DMS114 treated with DMSO at 0.1 percent for 48 hours (cell line): Measurements from ENCODE around the gene APOLD1.
"Not testable (repeated sequence)": the region's sequence is repeated elsewhere in the genome, so short reads cannot be mapped to it uniquely, and the experiment has no call there.

Experiments
- DNase-seq: peaks from one replicate; lab custom pipeline; 2025; ENCODE audit not compliant: unreplicated experiment; lab: John Stamatoyannopoulos, UW

The APOLD1 gene

DNA sequence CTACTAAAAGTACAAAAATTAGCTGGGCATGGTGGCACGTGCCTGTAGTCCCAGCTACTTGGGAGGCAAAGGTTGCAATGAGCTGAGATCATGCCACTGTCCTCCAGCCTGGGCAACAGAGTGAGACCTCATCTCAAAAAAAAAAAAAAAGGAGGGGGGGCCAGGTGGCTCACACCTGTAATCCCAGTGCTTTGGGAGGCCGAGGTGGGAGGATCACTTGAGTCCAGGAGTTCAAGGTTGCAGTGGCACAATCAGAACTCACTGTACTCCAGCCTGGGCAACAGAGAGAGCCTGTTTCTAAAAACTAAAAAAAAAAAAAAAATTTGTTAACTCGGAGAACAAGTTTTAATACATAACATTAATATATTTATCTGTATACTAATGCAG, 22.1 kb downstream of the APOLD1 start:
- DNase-seq: not testable (repeated sequence)

DNA sequence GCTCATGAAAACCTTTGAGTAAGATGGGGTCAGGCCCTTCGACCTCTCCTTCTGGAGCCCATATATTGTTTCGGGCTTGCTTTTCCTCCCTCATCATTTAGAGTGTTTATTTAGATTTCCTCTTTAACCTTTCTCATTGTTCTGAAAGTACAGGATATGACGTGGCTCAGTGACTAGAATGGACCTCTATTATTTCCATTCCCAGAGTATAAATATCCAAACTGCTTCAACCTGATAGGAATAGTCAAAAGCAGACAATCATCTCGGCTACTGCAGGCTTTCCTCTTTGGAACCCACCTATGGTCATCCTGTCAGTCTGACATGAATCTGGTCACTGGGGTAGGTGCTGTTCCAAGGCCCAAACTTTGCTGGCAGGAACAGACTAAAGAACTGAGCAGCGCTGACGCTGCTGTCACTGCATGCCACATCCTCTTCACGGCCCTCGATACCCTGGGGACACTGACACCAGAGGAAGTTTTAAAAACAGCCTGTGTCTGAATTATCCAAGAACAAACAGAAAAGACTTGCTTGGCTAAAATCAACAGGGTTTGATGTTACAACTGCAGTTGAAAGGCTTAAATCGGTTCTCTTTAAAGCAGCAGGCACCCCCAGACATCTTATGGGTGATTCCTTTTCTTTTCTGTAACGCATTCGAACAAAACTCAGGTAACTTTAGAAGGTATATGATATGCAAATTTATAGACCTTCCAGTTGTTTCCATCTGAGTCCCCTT, 22.7 kb downstream of the APOLD1 start:
- DNase-seq: no peak

DNA sequence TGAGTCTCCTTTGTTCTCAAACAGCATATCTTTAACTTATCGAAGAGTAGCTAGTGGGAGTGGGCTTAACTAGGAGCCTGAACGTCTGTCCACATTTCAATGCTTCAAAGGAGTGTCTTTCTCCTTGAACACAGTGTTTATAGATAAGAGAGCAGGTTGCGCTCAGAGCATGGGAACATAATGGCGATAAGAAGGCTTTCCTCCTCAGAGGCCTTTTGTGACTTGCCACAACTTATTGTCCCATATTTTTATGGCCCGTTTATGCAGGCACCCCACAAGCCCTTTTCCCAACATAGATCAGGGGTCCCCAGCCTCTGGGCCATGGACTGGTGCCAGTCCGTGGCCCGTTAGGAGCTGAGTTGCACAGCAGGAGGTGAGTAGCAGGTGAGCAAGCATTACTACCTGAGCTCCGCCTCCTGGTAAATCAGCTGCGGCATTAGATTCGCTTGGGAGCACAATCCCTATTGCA, 25.1 kb downstream of the APOLD1 start:
- no peak for DNase-seq

DNA sequence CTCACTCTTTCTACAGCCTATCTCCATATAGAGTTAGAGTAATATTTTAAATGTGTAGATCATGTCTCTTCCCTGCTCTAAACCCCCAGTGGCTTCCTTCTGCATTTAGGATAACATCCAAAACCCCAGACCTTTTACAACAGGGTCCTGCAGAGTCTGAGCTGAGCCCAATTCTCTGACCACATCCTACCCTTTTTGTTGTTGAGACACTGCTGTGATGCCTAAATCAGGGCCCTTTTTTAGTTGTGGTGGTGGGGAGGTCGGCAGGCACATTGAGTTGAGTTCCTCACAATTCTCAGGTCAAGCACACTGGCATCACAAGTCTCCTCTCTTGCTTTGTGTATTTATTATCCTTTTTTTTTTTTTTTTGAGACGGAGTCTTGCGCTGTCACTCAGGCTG, 25.9 kb downstream of the APOLD1 start:
- DNase-seq: no peak

DNA sequence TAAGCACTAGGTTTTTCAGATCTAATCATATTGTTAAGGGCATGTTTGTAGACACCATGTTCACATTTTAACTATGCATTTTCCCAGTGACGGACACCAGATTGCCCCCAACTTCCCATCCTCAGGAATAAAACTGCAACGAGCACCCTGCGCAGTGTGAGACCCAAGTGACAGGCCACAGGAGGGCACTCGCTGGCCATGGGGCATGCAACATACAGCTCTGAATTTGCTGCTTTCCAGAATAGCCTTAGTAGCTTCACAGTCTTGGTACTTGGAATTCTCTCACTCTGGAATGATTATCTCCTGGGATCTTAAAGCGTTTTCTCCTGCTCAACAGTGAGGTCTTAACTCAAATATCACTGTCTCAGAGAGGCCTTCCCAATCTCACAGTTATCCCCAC, 26.7 kb downstream of the APOLD1 start:
- no peak for DNase-seq

DNA sequence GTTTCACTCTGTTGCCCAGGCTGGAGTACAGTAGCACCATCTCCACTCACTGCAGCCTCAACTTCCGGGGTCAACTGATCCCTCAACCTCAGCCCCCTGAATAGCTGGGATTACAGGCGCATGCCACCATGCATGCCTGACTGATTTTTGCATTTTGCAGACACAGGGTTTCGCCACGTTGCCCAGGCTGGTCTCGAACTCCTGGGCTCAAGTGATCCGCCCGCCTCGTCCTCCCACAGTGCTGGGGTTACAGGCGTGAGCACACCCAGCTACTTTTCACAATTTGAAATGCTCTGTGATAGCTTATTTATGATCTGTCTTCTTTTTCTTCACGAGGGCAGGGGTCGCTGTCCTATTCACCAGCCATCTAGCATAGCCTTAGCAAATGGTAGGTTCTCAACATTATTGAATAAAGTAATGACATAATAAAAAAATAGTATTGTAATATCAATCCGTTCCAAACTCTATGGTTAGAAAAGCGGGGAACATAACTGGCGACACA, 27.2 kb downstream of the APOLD1 start:
- DNase-seq: no peak

DNA sequence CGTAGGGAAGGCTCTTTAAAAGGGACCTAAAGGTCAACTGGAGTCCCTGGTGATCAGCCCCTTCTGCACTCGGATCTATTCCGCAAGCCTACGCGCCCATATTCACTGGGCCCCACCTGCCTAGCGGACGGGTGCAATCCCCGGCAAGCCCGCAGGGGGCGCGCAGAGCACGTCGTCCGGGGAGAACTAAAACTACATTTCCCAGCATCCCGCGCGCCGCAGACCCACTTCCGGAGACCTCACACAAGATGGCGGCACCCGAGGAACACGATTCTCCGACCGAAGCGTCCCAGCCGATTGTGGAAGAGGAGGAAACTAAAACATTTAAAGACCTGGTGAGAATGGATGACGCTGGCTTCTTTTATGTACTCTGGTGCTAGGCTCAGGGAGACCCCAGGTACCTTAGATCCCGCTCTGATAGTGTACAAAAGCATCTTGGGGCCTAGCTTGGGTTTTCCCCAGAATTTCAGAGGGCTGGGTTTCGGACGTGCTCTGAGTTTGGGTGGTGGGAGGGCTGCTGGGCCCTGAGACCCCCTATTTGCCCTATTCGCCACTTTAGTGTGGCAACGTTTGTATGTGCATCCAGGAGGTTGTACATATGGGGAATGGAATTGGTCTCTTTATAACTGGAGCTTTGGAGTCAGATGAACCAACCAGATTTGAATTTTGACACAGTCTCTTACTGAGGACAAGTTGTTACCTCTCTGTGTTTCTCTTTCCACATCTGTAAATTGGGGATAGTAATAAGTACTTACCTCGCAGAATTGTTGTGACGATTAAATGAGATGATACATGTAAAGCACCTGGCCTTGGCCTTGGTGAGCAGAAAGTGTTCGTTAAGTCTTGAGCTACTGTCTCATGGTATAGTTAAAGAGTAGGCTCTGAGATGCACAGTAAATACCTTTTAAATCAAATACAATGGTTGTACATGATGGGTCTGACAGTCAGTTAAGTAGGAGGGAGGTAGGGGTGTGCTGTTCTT, 28.0 kb downstream of the APOLD1 start, which contains the start of gene DDX47:
TSS of gene DDX47 (plus strand) at position 227 of the 982 bp plus-strand sequence. CDS start at position 249, 22 bp downstream.
- peak; percentile 92 for DNase-seq

DNA sequence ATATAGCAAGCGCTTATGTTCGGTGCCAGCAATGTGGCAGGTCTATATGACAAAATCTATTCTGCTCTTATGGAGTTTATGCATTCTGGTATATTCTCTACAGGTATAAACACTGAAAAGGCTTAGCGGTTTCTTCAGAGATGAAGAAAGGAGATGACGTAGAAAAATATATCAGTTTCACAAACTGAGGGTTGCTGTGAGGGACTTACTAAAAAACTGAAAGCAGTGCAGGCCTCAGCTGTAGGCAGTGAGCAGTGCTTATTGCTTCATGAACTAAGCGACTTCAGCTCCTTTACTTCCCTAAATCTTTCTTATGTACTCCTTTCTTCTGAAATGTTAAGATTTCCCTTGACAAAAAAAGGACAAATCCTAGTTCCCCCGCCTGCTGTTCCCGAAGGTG, 32.2 kb downstream of the APOLD1 start:
- no peak for DNase-seq

DNA sequence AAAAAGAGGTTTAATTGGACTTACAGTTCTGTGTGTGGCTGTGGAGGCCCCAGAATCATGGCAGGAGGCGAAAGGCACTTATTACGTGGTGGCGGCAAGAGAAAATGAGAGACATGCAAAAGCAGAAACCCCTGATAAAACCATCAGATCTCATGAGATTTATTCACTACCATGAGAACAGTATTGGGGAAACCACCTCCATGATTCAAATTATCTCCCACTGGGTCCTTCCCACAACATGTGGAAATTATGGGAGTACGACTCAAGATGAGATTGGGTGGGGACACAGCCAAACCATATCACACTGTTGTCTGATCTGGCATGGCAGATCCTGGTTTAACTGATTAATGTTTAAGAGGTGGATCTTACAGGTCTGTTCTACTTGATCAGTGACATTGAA, 33.2 kb downstream of the APOLD1 start:
- no peak for DNase-seq

DNA sequence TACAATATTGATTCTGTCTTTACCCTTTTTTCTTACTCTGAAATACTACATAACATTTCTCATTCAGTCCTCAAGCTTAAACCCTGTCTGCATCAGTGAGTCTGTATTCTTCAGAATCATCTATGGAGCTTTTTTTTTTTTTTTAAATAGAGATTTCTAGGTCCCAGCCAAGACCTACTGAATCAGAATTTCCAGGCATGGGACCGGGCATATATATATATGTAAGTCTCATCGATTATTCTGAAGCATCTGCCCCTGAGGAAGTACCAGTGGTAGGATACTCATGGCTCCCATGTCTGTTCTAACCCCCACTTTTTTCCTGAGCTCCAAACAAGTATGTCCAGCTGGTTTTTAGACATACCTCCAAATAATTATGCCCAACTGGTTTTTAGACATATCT, 33.8 kb downstream of the APOLD1 start:
- no peak for DNase-seq

DNA sequence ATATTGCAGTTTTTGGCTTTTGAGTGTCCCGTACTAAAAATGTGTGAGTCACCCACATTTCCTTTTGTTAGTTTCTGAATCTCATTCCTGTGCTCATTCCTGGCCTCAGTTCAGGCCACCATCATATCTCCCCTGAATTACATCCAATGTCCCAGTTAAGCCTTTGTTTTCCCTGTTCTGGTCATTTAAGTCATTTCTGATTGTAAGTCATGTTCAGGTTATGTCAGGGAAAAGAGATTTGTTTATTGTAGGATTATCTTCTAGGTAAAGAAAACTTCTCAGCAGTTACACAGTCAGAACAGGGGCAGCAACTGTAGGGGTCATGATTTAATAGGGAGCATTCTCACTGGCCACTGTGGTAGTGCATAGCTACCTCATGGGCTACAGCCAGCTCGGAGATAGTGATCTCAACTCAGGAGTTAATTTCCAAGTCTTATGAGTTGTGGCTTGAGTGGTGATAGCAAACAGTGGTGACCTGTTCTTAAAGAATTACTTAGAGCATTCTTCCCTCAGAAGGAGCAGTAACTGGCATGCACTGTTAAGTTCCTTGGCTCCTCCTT, 34.4 kb downstream of the APOLD1 start:
- DNase-seq: no peak

DNA sequence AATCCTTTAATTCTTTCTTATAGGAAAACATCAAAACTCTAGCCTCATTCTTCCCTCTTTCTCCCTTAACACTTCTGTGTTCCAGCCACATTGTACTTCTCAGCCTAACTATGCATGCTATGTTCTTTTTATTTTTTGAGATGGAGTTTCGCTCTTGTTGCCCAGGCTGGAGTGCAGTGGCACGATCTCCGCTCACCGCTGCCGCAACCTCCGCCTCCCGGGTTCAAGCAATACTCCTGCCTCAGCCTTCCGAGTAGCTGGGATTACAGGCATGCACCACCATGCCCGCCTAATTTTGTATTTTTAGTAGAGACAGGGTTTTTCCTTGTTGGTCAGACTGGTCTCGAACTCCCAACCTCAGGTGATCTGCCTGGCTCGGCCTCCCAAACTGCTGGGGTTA, 34.9 kb downstream of the APOLD1 start:
- DNase-seq: not testable (repeated sequence)

DNA sequence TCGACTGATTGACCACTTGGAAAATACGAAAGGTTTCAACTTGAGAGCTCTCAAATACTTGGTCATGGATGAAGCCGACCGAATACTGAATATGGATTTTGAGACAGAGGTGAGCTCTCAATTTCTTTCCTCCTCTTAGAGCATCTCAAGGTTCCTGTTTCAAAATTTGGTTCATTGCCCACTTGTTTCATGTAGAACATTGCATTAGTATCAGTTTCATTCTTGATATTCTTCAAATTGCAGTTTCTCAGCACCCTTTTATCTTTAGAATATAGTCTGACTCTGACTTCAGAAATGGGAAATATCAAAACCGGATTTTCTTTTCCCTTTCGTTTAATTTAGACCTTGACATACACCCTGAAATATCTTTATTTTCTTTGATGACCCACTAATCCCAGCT, 36.5 kb downstream of the APOLD1 start:
- DNase-seq: no peak

DNA sequence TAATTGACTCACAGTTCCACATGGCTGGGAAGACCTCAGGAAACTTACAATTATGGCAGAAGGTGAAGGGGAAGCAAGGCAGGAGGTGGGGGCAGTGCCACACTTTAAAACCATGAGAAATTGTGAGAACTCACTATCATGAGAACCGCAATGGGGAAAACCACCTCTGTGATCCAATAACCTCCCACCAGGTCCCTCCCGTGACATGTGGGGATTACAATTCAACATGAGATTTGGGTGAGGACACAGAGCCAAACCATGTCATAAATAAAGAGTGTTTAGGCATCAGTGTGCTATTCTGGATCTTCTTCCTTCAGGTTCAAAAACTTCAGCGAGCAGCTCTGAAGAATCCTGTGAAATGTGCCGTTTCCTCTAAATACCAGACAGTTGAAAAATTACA, 37.4 kb downstream of the APOLD1 start:
- DNase-seq: no peak

DNA sequence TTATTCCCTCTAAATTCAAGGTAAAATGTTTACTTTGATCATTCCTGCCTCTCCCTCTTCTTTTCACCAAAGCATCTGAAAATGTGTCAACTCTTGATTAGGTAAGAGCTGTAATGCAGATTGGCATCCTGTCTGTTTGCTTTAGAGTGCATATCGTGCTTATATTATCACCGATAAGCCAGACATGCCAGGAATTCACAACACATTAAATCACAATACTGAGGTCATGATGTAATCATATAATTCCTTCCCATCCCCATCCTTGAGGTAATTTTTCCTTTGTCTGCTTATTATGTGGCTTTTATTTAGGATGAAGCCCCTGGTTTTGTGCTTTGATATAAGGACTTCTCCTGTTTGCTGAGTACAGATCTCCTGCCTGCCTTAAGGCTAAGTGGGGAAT, 37.8 kb downstream of the APOLD1 start:
- no peak for DNase-seq

DNA sequence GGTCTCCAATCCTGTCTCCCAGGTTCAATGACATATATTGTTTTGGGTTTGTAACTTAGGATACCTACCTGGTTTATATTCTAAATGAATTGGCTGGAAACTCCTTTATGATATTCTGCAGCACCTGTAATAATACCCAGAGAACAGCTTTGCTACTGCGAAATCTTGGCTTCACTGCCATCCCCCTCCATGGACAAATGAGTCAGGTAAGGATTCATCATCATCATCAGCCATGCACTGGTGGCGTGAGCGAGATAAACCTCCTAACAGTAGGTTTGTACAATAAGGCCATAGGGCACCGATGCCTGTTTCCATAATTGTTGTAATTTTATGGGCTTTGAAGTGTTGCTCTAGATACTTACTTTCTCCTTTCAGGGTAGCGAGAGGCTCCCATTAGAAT, 38.4 kb downstream of the APOLD1 start:
- DNase-seq: no peak

DNA sequence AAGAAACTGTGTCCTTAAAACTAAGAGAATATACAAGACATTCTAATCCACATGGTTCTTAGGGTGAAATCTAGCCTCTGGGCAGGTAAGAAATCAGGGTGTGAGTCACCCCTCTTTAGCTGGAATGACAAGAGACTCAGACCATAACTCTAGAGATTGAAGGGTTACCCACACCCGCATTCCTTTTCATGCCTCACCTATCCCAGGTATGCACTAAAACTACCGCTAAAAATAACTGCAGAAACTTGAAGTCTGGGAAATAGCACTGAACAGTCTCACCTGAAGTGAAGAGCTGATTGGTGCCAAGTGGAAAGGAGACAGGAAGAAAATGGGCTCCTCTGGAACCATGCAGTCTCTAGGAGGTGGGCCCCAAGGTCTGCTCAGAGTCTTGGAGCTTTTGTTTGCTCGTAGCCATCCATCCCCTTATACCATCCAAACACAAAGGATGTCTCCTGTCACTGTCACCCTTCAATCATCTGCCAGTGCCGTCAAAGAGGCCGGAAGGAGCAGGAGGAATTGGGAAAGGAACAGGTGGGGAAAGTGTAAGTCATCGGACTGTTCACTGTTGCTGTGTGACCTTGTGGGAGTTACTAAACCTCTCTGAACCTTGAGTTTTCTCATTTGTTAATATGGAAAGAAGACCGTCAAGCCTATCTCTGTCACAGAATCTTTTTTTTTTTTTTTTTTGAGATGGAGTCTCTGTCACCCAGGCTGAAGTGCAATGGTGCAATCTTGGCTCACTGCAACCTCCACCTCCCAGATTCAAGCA, 50.1 kb downstream of the APOLD1 start:
- DNase-seq: no peak

DNA sequence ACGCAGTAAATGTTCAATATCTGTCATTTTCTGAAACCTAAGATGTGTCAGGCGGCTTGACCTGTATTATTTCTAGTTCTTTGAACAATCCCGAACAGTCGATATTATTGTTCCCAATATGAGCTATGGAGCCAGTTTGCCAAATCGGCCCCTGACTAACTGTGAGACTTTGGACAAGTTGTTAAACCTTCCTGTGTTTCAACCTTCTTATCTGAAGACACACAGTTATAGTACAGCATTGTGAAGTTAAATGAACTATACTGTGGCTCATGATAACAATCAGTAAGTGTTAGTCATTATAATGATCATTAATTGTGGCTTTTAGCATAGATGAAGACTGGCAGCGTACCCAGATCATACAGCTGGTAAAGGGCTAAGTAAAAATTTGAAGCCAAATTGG, 51.1 kb downstream of the APOLD1 start:
- no peak for DNase-seq

DNA sequence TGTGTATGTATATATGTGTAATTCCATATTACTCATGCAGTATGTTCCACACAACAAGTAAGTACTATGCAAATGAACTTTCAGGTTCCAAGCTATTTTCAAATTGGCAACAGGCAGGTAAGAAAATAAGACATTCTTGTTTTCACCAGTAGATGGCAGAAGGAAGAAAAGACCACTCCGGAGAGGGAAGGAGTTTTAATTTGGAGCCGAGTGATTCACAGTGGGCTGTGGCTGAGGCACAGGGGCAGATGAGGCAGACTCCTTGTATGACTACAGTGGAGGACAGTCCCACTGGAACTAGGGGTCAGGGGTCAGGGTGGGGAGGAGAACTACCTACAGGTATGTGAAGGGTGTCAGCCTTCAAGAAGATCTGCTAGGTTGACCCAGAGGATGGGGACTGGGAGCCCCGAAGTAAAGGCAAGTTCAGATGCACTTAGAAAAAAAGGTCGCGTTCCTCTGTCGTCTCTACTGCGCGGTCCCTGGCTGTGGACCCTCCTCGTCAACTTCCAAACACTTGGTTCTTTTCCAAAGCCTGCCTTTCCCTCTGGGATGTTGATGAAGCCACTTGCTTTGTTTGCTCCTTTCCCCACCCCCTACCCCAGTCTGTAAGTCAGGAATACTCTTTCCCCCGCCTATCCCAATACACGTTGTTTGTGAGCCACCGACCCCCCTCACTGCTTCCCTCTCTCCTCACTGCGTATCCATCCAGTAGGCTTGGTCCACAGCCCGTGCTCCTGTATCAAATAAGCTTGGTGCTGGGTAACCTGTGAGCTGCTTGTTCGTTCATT, 51.8 kb downstream of the APOLD1 start:
- DNase-seq: peak; percentile 47

DNA sequence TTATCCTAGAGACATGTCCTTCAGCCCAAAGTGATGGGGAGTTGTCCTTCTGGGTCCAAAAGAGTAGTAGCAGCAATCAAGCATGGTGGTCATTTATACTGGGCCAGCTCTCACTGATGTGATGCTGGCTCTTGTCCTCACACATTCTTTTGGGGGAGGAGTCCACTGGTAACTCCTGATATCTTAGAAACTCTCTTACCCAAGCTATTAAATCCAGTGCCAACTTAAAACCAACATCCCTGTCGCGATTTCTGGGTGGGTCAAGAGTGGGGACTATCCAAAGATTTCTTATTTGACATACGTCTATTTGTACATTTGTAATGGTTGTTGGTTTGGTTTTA, 52.3 kb downstream of the APOLD1 start:
- DNase-seq: no peak
